Ishikawa (cell line): Measurements from ENCODE around the gene FHIT.

Experiments used
- CEBPB ChIP-seq: IDR thresholded peaks from 2 replicates; pipeline ENCODE4 v1.6.1; 2012
- CREB1 ChIP-seq: IDR thresholded peaks from 2 replicates; pipeline ENCODE4 v1.6.1; 2012; ENCODE audit warnings: low read depth
- EGR1 ChIP-seq: IDR thresholded peaks from 2 replicates; pipeline ENCODE4 v1.6.1; 2012
- EP300 ChIP-seq: IDR thresholded peaks from 2 replicates; pipeline ENCODE4 v1.6.1; 2012; ENCODE audit warnings: borderline replicate concordance
- FOXM1 ChIP-seq: IDR thresholded peaks from 2 replicates; pipeline ENCODE4 v1.6.1; 2012; ENCODE audit warnings: low read depth, borderline replicate concordance
- NFIC ChIP-seq: IDR thresholded peaks from 2 replicates; pipeline ENCODE4 v1.6.1; 2012
- RAD21 ChIP-seq: IDR thresholded peaks from 2 replicates; pipeline ENCODE4 v1.6.1; 2012; ENCODE audit warnings: low read depth
- TAF1 ChIP-seq: IDR thresholded peaks from 2 replicates; pipeline ENCODE4 v1.6.1; 2012; ENCODE audit warnings: low read depth, mild to moderate bottlenecking
- TCF12 ChIP-seq: IDR thresholded peaks from 2 replicates; pipeline ENCODE4 v1.6.1; 2012; ENCODE audit warnings: low read depth
- TEAD4 ChIP-seq: IDR thresholded peaks from 2 replicates; pipeline ENCODE4 v1.6.1; 2012
- YY1 ChIP-seq: IDR thresholded peaks from 2 replicates; pipeline ENCODE4 v1.6.1; 2012; ENCODE audit warnings: low read depth
- ZBTB7A ChIP-seq: IDR thresholded peaks from 2 replicates; pipeline ENCODE4 v1.6.1; 2012; ENCODE audit warnings: low read depth
- TF ChIP-seq, protein P1 (sequence below): IDR thresholded peaks from 2 replicates; pipeline ENCODE4 v1.6.1; 2012; ENCODE audit warnings: low read depth, mild to moderate bottlenecking
- TF ChIP-seq, protein P2 (sequence below): IDR thresholded peaks from 2 replicates; pipeline ENCODE4 v1.6.1; 2012
- TF ChIP-seq, protein P3 (sequence below): IDR thresholded peaks from 2 replicates; pipeline ENCODE4 v1.6.1; 2012

The FHIT gene

DNA sequence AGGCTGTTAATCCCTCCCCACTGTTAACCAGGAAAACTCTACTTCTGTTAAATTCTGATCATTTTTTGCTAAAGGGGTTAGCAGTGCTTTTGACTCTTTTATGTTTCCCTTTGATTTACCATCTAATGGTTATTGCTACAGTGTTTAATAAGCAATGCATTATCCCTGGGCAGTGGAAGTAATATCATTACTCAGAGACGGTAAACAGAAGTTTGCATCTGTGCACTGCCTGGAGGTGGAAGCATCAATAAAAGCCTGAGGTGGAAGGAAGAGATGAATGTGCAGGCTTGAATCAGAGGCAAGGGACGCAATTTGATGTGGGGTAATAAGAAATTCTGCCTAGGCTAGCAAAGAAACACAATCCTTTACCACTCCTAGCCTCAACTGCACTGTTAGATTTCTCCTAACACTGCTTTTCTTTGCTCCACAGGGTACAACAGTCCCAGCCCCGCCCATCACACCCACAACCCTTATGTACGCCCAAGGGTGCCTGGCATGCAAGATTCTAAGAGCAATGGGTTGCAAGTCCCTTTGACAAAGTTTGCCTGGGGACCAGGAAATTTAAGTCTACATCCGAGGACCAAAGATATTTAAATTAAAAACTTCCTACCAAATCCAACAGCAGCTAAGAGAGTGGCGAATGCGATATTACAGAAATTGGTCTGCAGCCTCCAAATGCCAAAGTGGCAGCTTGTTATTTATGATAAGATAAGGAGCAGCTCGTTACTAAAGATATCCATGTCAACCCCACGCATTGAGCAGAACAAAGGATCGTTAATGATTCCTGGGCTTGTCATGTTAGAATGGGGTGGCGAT, 261.4 kb downstream of the FHIT start:
- no peak for TF ChIP-seq ZBTB7A
- TF ChIP-seq TAF1, result no peak
- TF ChIP-seq, protein P1, sequence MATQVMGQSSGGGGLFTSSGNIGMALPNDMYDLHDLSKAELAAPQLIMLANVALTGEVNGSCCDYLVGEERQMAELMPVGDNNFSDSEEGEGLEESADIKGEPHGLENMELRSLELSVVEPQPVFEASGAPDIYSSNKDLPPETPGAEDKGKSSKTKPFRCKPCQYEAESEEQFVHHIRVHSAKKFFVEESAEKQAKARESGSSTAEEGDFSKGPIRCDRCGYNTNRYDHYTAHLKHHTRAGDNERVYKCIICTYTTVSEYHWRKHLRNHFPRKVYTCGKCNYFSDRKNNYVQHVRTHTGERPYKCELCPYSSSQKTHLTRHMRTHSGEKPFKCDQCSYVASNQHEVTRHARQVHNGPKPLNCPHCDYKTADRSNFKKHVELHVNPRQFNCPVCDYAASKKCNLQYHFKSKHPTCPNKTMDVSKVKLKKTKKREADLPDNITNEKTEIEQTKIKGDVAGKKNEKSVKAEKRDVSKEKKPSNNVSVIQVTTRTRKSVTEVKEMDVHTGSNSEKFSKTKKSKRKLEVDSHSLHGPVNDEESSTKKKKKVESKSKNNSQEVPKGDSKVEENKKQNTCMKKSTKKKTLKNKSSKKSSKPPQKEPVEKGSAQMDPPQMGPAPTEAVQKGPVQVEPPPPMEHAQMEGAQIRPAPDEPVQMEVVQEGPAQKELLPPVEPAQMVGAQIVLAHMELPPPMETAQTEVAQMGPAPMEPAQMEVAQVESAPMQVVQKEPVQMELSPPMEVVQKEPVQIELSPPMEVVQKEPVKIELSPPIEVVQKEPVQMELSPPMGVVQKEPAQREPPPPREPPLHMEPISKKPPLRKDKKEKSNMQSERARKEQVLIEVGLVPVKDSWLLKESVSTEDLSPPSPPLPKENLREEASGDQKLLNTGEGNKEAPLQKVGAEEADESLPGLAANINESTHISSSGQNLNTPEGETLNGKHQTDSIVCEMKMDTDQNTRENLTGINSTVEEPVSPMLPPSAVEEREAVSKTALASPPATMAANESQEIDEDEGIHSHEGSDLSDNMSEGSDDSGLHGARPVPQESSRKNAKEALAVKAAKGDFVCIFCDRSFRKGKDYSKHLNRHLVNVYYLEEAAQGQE, result no peak
- TF ChIP-seq TCF12, result no peak
- TF ChIP-seq, protein P2, sequence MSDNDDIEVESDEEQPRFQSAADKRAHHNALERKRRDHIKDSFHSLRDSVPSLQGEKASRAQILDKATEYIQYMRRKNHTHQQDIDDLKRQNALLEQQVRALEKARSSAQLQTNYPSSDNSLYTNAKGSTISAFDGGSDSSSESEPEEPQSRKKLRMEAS, result no peak
- no peak for TF ChIP-seq RAD21
- TF ChIP-seq YY1, result no peak
- TF ChIP-seq CEBPB, result no peak
- TF ChIP-seq TEAD4, result no peak

DNA sequence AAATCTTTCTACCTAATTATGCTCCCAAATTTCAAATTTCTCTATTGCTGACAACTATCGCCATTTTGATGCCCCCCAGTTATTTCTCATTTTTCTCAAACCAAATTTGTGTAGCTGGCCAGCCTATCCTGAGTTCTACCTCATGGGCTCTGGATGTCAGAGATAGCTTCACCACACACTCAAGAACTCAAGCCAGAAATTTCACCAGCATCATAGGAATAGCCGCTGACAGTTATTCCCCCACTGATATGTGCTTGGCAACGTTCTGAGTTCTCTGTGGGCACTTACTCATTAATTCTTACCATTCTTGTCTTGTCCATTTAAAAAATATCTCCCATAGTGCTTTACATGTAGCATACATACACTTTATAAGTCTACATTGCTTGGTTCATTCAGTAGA, 264.7 kb downstream of the FHIT start:
- TF ChIP-seq CREB1 (no peak), YY1 (no peak), EP300 (no peak), FOXM1 (no peak), NFIC (no peak), RAD21 (no peak), ZBTB7A (no peak)
- TF ChIP-seq, protein P1, result no peak
- TF ChIP-seq, protein P2, result no peak

DNA sequence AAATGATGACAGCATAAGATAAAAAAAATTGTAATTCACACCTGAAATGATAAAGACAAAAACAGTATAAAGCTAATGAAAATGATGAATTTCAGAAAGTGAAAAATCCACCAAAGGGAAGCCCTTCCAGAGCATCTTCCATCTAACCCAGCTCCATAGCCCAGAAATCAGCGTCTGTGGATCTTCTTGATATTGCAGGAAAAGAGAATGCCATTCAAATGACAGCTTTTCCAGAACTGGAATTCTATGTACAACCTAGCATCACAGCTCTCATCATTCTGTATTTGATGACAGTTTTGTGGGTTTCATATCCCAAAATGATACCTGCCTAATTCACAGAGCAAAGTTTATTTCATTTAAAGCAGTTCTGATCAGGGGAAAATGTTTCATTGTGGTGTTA, 267.3 kb downstream of the FHIT start:
- TF ChIP-seq TAF1, result no peak
- TF ChIP-seq TCF12, result no peak
- no peak for TF ChIP-seq CEBPB
- no peak for TF ChIP-seq FOXM1
- TF ChIP-seq YY1, result no peak
- TF ChIP-seq EGR1, result no peak
- TF ChIP-seq EP300, result no peak
- TF ChIP-seq, protein P2, result no peak
- no peak for TF ChIP-seq NFIC
- no peak for TF ChIP-seq TEAD4
- TF ChIP-seq RAD21, result no peak
- TF ChIP-seq CREB1, result no peak
- TF ChIP-seq, protein P3, sequence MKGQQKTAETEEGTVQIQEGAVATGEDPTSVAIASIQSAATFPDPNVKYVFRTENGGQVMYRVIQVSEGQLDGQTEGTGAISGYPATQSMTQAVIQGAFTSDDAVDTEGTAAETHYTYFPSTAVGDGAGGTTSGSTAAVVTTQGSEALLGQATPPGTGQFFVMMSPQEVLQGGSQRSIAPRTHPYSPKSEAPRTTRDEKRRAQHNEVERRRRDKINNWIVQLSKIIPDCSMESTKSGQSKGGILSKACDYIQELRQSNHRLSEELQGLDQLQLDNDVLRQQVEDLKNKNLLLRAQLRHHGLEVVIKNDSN, result no peak
- no peak for TF ChIP-seq ZBTB7A
- TF ChIP-seq, protein P1, result no peak

DNA sequence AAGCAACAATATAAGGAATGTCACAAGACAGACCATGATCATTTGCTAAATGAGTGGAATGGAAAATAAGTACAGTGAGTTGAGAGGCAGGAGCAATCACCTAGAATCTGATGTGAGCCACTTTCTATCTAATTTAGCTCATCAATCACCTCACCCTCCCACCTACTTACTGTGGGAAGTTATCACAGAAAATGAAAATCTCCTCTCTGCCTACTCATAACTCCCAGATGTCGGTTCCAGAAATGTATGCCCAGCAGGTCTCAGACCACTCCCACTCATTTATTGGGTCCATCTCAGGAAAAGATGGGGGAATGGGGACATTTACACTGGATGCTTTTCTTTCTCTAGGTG, 270.9 kb downstream of the FHIT start:
- TF ChIP-seq YY1 (no peak), NFIC (no peak), ZBTB7A (no peak)
